HEK293T (cell line): ENCODE results near the gene STXBP6.

ENCODE experiments used
- ARNT ChIP-seq: fragments of 450-650 bp; IDR thresholded peaks from 2 replicates; pipeline ENCODE4 v1.6.1; 2017; ENCODE audit warnings: mild to moderate bottlenecking
- BHLHE40 ChIP-seq: fragments of 450-650 bp; IDR thresholded peaks from 2 replicates; pipeline ENCODE4 v1.6.1; 2016; ENCODE audit warnings: mild to moderate bottlenecking, moderate library complexity, borderline replicate concordance
- CTBP1 ChIP-seq: fragments of 450-650 bp; IDR thresholded peaks from 2 replicates; pipeline ENCODE4 v1.6.1; 2016; ENCODE audit warnings: borderline replicate concordance
- ELF4 ChIP-seq: fragments of 450-650 bp; IDR thresholded peaks from 2 replicates; pipeline ENCODE4 v1.6.1; 2017; ENCODE audit warnings: antibody characterized with exemption
- FOXA1 ChIP-seq: fragments of 450-650 bp; IDR thresholded peaks from 2 replicates; pipeline ENCODE4 v1.6.1; 2016; ENCODE audit warnings: mild to moderate bottlenecking
- FOXK2 ChIP-seq: fragments of 450-650 bp; IDR thresholded peaks from 2 replicates; pipeline ENCODE4 v1.6.1; 2016; ENCODE audit warnings: mild to moderate bottlenecking
- FOXM1 ChIP-seq: fragments of 450-650 bp; IDR thresholded peaks from 2 replicates; pipeline ENCODE4 v1.6.1; 2017; ENCODE audit warnings: mild to moderate bottlenecking, borderline replicate concordance
- HDGF ChIP-seq: fragments of 450-650 bp; IDR thresholded peaks from 2 replicates; pipeline ENCODE4 v1.6.1; 2017; ENCODE audit warnings: antibody characterized with exemption, borderline replicate concordance
- L3MBTL2 ChIP-seq: fragments of 450-650 bp; conservative IDR thresholded peaks from 2 replicates; pipeline ENCODE4 v1.6.1; 2016; ENCODE audit warnings: mild to moderate bottlenecking
- NFRKB ChIP-seq: fragments of 450-650 bp; IDR thresholded peaks from 2 replicates; pipeline ENCODE4 v1.6.1; 2016; ENCODE audit warnings: mild to moderate bottlenecking, moderate library complexity
- SP1 ChIP-seq: fragments of 450-650 bp; IDR thresholded peaks from 2 replicates; pipeline ENCODE4 v1.6.1; 2017
- SUZ12 ChIP-seq: fragments of 450-650 bp; IDR thresholded peaks from 2 replicates; pipeline ENCODE4 v1.6.1; 2016; ENCODE audit warnings: mild to moderate bottlenecking
- ZNF384 ChIP-seq: fragments of 450-650 bp; IDR thresholded peaks from 2 replicates; pipeline ENCODE4 v1.6.1; 2016
- TF ChIP-seq, protein P1 (sequence below): fragments of 450-650 bp; IDR thresholded peaks from 2 replicates; pipeline ENCODE4 v1.6.1; 2016

DNA sequence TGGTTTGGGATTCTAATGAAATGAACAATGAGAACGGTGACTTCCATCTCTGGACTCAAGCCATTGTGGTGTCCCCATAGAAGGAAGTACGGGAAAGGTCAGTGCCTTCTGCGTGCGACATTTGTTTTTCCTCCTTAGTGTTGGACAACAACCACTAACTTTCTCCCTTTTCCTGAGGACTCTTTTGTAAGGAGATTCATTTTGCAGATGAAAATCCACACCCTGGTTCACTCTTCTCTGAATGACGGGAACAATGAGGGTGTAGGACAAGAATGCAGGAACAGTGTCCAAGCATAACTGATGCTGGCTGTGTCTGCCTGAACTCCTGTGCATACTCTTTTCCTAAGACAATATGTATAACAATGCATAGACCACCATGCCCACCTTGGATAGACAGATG, 176.4 kb downstream of the STXBP6 start:
- TF ChIP-seq, protein P1, sequence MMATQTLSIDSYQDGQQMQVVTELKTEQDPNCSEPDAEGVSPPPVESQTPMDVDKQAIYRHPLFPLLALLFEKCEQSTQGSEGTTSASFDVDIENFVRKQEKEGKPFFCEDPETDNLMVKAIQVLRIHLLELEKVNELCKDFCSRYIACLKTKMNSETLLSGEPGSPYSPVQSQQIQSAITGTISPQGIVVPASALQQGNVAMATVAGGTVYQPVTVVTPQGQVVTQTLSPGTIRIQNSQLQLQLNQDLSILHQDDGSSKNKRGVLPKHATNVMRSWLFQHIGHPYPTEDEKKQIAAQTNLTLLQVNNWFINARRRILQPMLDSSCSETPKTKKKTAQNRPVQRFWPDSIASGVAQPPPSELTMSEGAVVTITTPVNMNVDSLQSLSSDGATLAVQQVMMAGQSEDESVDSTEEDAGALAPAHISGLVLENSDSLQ, result no peak
- no peak for TF ChIP-seq BHLHE40
- TF ChIP-seq ELF4, result no peak
- no peak for TF ChIP-seq FOXK2
- no peak for TF ChIP-seq NFRKB
- no peak for TF ChIP-seq L3MBTL2
- TF ChIP-seq HDGF, result no peak
- no peak for TF ChIP-seq FOXA1
- no peak for TF ChIP-seq ZNF384
- TF ChIP-seq CTBP1, result no peak
- no peak for TF ChIP-seq ARNT
- TF ChIP-seq SP1, result no peak
- TF ChIP-seq SUZ12, result no peak
- no peak for TF ChIP-seq FOXM1
